Upper lobe of left lung (tissue), 6 donors: ENCODE data around the gene CTDP1. TPM values are rescaled to one million over a fixed set of nuclear protein-coding genes. Genes with fewer than 3 reads are reported as not detected.
A peak's percentile ranks its signal among the peaks of the same experiment; 100 is the strongest.

ENCODE experiments used
- ATAC-seq, 2 donors: fragments of 200-7000 bp; cut with Tn5 transposase; one replicate each; pipeline ENCODE4 v1.9.1; 2022; ENCODE audit warnings: mild to moderate bottlenecking in 2 of 2, moderate library complexity in 2 of 2; ENCODE audit not compliant: low FRiP score in 2 of 2
- DNase-seq, 2 donors: peaks; one replicate each; pipeline ENCODE4 v3.0.0-alpha.2; 2019 to 2020
- H3K27ac ChIP-seq, 4 donors: fragments of 200-600 bp; sonication (generic); one replicate each; pipeline ENCODE4 v1.5.1; 2016 to 2019
- H3K27me3 ChIP-seq, 4 donors: fragments of 200-600 bp; sonication (generic); one replicate each; pipeline ENCODE4 v1.5.1; 2017 to 2019
- H3K36me3 ChIP-seq, 4 donors: fragments of 200-600 bp; sonication (generic); one replicate each; pipeline ENCODE4 v1.5.1; 2016 to 2019
- H3K4me1 ChIP-seq, 4 donors: fragments of 200-600 bp; sonication (generic); one replicate each; pipeline ENCODE4 v1.5.1; 2018 to 2019
- H3K4me3 ChIP-seq, 4 donors: fragments of 200-600 bp; sonication (generic); one replicate each; pipeline ENCODE4 v1.5.1; 2017 to 2019; ENCODE audit warnings: mild to moderate bottlenecking in 2 of 4, moderate library complexity in 1 of 4
- H3K9me3 ChIP-seq, 4 donors: fragments of 200-600 bp; sonication (generic); one replicate each; pipeline ENCODE4 v1.5.1; 2018 to 2019
- EP300 ChIP-seq, 4 donors: sonication (generic); formaldehyde crosslinking; IDR thresholded peaks; one replicate each; pipeline ENCODE4 v1.5.1; 2017; ENCODE audit warnings: antibody characterized with exemption in 4 of 4, control low read depth in 2 of 4
- POLR2A ChIP-seq, 4 donors: fragments of 450-650 bp; IDR thresholded peaks; one replicate each; pipeline ENCODE4 v1.5.1; 2016 to 2017; ENCODE audit warnings: antibody characterized with exemption in 4 of 4, mild to moderate bottlenecking in 2 of 4
- POLR2AphosphoS5 ChIP-seq, 2 donors: sonication (generic); formaldehyde crosslinking; IDR thresholded peaks; one replicate each; pipeline ENCODE4 v1.5.1; 2017; ENCODE audit warnings: antibody characterized with exemption in 2 of 2
- WGBS, 2 donors: methylation state at CpG; one replicate each; pipeline ENCODE4 v1.1.5; 2017 to 2018; 5-methylcytosine and 5-hydroxymethylcytosine counted together
- total RNA-seq, 6 donors: library from RNA; depleted of rRNA in 4 of 6; stranded (reverse); fragments of >200 nt in 4 of 6; gene quantifications; one replicate each; pipeline versions ENCODE4 v1.1.0 to v1.2.1, GENCODE V29; 2016 to 2021
- TF ChIP-seq, protein P1 (sequence below), 6 experiments: fragments of 450-650 bp in 4 of 6; fragments of 200-600 bp in 2 of 6; sonication (generic) in 2 of 6; IDR thresholded peaks; one replicate each; pipeline ENCODE4 v1.5.1; 2016 to 2019; ENCODE audit warnings: antibody characterized with exemption in 6 of 6
- donor health status: DM: no; HTN: no; CAD: no; lungs with moderate emphysema.
- donor health status: DM: no; HTN: yes; CAD: no; lungs with severe emphysema.

Gene CTDP1
- total RNA-seq, 6 donors from 2014 or later, result 21.3 to 44.7 (median 29.7) TPM

DNA sequence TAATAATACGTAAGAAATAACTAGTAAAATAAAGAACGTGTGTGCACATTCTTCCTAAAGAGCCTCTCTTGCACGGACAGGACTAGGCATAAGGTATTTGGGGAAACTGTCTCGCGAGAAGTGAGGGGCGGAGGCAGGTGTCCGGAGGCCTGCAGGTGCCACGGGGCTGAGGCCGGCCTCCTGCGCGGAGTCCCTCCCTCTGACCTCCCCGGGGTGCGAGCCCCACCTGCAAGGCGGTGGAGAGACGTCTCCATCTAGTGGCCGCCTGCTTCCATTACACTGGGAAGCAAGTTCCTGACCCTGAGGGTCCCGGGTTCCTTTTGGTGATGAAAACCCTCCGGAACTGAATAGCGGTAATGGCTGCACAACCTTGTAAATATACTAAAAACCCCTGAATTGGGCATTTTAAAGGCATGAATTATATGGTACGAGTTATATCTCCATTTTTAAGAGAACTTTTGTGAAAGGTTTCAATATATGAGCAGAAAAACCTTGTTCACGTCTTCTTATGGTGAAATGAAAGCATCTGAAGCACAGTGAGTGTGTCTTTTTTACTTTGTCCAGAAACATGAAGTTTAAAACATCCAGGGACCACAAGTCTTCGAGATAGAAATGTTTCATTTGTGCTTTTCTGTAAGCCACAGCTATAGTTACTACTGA, 35.5 kb upstream of the CTDP1 start:
- 10 to 16% methylated on average over 15 to 22 of the region's 22 CpGs for WGBS, 2 donors
- TF ChIP-seq POLR2A (IDR thresholded peaks at IDR 0.05), result no peak
- no peak for TF ChIP-seq EP300 (IDR thresholded peaks at IDR 0.05)
- TF ChIP-seq POLR2AphosphoS5 (IDR thresholded peaks at IDR 0.05), result no peak
- TF ChIP-seq, protein P1, sequence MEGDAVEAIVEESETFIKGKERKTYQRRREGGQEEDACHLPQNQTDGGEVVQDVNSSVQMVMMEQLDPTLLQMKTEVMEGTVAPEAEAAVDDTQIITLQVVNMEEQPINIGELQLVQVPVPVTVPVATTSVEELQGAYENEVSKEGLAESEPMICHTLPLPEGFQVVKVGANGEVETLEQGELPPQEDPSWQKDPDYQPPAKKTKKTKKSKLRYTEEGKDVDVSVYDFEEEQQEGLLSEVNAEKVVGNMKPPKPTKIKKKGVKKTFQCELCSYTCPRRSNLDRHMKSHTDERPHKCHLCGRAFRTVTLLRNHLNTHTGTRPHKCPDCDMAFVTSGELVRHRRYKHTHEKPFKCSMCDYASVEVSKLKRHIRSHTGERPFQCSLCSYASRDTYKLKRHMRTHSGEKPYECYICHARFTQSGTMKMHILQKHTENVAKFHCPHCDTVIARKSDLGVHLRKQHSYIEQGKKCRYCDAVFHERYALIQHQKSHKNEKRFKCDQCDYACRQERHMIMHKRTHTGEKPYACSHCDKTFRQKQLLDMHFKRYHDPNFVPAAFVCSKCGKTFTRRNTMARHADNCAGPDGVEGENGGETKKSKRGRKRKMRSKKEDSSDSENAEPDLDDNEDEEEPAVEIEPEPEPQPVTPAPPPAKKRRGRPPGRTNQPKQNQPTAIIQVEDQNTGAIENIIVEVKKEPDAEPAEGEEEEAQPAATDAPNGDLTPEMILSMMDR (IDR thresholded peaks at IDR 0.05), result peak; percentile 85 to 96 (median 90)
- Histone ChIP-seq H3K4me1 (peaks cover 3 to 19% (median 16%) of the 10 kb centered on the region in 4 donors), H3K27ac (no peak overlapping the region), H3K36me3 (no peaks in the 10 kb centered on the region), H3K4me3 (no peak overlapping the region), H3K27me3 (no peaks in the 10 kb centered on the region), H3K9me3 (no peaks in the 10 kb centered on the region)
- peak; percentile 82 to 93 for ATAC-seq
- peak; percentile 52 to 87 for DNase-seq

DNA sequence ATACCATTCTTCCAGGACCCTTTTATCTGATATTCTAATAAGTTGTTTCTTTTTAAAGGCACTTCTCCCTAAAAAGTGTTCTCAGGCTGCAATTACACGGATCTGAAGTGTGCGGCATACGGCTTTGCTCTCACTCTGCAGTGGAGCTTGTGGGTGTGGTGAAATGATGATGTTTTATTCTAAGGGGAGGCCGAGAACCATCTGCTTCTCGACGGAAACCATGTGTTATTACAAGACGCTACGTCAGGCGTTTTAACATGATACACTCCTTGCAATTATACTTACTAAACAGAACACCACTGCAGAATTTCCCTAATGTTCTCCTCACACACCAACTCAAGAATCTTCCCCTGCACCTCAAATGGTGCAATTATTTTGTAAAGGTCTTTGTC, 34.9 kb upstream of the CTDP1 start:
- H3K36me3 ChIP-seq, result no peaks in the 10 kb centered on the region
- TF ChIP-seq, protein P1 (IDR thresholded peaks at IDR 0.05), result no peak
- TF ChIP-seq POLR2A (IDR thresholded peaks at IDR 0.05), result no peak
- H3K27me3 ChIP-seq, result no peaks in the 10 kb centered on the region
- no peaks in the 10 kb centered on the region for H3K9me3 ChIP-seq
- no peak overlapping the region for H3K27ac ChIP-seq
- DNase-seq (no peak), ATAC-seq (peak in 1 of 2 donors; percentile 77)
- WGBS, 2 donors, result 62 to 72% methylated on average over 9 of the region's 9 CpGs
- H3K4me1 ChIP-seq, result peaks cover 3 to 19% (median 16%) of the 10 kb centered on the region in 4 donors
- no peak overlapping the region for H3K4me3 ChIP-seq

DNA sequence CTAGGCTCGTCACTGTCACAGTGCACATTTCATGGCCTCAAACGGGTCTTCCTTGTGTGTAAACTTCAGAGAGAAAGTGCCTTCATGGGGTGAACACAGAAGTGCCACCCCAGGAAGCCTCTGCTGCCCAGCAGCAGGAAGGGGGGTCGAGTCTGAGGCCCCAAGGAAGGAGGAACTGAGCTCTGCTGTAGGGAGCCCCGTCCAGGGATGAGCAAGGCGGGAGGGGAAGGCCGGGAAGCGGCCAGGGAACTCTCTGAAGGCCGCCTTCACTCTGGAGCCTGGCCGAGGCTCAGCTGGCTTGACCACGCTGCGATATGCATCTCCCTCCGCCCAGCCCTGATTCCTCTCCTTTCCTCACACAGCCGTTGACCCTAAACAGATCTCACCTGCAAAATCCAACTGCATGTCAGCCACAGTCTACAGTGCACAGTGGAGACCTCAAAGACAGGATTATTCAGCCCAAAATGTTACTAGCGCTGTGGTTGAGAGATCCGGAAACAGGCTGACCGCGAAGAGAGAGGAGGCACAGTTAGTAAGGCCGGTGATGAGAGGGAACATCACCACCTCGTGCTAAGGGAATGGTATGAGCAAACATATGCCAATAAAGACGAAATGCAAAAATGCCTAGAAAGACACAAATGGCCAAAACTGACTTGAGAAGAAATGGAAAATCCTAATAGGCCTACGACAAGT, 34.2 kb upstream of the CTDP1 start:
- no peak overlapping the region for H3K27ac ChIP-seq
- peaks cover 3 to 19% (median 16%) of the 10 kb centered on the region in 4 donors for H3K4me1 ChIP-seq
- 75 to 82% methylated on average over 15 to 21 of the region's 21 CpGs for WGBS, 2 donors
- no peak for ATAC-seq
- H3K4me3 ChIP-seq, result no peak overlapping the region
- H3K36me3 ChIP-seq, result no peaks in the 10 kb centered on the region
- no peak for DNase-seq
- no peaks in the 10 kb centered on the region for H3K27me3 ChIP-seq
- H3K9me3 ChIP-seq, result no peaks in the 10 kb centered on the region
- TF ChIP-seq POLR2A (IDR thresholded peaks at IDR 0.05) (no peak), EP300 (IDR thresholded peaks at IDR 0.05) (no peak), POLR2AphosphoS5 (IDR thresholded peaks at IDR 0.05) (no peak)
- TF ChIP-seq, protein P1 (IDR thresholded peaks at IDR 0.05), result no peak

DNA sequence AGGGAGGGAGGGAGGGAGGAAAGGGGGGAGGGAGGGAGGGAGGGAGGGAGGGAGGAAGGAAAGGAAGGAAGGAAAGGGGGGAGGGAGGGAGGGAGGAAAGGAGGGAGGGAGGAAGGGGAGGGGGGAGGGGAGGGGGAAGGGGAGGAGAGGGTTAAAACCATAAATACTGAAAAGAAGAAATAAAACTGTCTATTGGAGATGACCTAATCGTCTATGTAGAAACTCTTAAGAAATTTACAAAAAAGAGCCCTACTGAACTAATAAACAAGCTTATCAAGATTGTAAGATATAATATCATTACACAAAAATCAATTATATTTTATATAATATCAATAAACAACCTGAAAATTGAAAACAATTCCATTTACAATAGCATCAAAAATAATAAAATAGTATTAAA, 32.3 kb upstream of the CTDP1 start:
- peaks cover 3 to 18% (median 14%) of the 10 kb centered on the region in 4 donors for H3K4me1 ChIP-seq
- H3K36me3 ChIP-seq, result no peaks in the 10 kb centered on the region
- no peak overlapping the region for H3K27ac ChIP-seq
- no peaks in the 10 kb centered on the region for H3K27me3 ChIP-seq
- TF ChIP-seq EP300 (IDR thresholded peaks at IDR 0.05) (no peak), POLR2A (IDR thresholded peaks at IDR 0.05) (no peak), POLR2AphosphoS5 (IDR thresholded peaks at IDR 0.05) (no peak)
- TF ChIP-seq, protein P1 (IDR thresholded peaks at IDR 0.05), result no peak
- no peak for ATAC-seq
- no peaks in the 10 kb centered on the region for H3K9me3 ChIP-seq
- no peak overlapping the region for H3K4me3 ChIP-seq
- DNase-seq, result no peak
- WGBS, 2 donors, result 0 to 22% methylated on average over 1 of the region's 1 CpG
